ENCODE data around the gene FBXL14.
A peak's percentile ranks its signal among the peaks of the same experiment; 100 is the strongest.

Gene FBXL14

DNA sequence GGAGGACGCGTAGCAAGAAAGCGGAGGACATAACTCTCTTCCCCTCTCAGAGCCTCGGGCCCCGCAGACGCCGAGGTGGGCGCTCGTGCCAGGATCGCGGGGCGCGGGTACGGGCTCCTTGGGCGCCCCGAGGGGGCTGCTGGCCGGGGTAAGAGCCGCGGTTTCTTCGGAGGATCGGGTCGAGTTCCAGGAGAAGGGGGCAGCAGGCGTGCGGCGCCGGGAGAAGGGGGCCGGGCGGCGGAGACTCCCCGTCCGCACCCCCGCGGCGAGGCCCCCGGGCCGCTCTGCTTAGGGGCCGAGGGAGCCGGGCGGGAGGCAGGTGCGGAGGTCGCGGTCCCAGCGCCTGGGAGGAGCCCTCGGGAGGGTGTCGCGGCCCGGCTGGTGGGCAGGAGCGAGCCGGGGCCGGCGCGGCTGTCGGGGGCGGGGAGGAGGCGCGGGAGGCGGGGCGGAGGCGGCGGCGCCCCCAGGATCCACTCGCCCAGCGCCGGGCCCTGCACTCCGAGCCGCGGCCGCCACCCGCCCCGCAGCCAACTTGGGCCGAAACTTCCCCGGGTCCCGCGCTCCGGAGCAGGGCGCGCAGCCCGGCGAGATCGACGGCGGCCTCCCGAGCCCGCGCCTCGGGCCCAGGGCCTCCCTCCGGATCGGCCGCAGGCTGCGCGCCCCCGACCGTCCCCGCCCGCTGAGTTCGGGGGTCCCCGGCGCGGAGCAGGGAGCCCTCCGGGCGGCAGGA, 64.4 kb downstream of the FBXL14 start:
- H3K27ac ChIP-seq: peak overlapping the region; percentile 42; the same call in 1 of the 2 replicates
- TF ChIP-seq, protein P1, sequence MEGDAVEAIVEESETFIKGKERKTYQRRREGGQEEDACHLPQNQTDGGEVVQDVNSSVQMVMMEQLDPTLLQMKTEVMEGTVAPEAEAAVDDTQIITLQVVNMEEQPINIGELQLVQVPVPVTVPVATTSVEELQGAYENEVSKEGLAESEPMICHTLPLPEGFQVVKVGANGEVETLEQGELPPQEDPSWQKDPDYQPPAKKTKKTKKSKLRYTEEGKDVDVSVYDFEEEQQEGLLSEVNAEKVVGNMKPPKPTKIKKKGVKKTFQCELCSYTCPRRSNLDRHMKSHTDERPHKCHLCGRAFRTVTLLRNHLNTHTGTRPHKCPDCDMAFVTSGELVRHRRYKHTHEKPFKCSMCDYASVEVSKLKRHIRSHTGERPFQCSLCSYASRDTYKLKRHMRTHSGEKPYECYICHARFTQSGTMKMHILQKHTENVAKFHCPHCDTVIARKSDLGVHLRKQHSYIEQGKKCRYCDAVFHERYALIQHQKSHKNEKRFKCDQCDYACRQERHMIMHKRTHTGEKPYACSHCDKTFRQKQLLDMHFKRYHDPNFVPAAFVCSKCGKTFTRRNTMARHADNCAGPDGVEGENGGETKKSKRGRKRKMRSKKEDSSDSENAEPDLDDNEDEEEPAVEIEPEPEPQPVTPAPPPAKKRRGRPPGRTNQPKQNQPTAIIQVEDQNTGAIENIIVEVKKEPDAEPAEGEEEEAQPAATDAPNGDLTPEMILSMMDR (conservative IDR thresholded peaks at IDR 0.05): no peak

DNA sequence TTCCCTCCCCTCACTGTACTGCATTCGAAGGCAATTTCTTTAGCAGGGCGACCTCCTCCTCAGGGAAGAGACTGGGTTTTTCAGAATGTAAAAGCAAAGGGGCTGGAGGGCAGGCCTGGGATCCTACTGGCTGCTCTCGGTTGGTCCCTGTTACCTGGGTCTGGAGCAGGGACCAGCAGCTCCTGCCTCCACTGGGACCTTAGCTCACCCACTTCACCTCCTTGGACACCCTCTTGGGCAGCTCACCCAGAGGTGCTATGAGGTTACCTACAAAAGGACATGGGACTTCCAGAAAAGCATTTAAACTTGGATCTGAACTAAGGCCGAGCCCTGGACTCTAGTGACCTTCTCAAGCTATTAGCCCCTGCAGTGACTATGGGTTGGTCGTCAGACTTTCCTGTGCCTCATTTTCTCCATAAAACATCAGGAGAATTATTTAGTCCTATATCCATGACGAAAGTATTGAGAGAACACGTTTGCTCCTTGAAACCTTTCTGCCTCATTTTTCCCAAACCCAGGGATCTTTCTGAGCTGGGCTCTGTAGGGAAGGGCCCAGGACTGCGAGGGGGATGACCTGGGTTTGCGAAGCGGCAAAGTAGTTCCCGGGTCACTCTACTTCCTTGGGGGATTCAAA, 65.0 kb downstream of the FBXL14 start:
- H3K27ac ChIP-seq: no peak overlapping the region
- TF ChIP-seq, protein P1 (conservative IDR thresholded peaks at IDR 0.05): no peak

DNA sequence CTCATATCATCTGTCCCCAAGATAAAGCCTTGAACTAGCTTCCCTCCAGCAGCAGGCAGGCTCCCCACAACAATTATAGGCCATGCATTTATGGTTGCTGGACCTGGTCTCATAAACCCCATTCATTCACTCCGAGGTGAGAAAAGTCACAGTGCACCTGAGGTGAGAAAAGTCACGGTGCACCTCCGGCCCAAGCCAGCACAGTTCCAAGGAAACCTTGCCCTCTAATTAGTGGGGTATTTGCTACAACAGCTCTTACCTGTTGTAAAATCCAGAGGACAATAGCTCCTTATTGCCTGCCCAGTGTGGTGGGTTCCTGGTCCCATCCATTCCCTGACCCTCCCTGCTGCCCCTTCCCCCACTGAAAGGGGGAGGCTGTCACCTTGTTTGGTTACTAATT, 65.6 kb downstream of the FBXL14 start:
- no peak overlapping the region for H3K27ac ChIP-seq
- TF ChIP-seq, protein P1 (conservative IDR thresholded peaks at IDR 0.05): no peak

DNA sequence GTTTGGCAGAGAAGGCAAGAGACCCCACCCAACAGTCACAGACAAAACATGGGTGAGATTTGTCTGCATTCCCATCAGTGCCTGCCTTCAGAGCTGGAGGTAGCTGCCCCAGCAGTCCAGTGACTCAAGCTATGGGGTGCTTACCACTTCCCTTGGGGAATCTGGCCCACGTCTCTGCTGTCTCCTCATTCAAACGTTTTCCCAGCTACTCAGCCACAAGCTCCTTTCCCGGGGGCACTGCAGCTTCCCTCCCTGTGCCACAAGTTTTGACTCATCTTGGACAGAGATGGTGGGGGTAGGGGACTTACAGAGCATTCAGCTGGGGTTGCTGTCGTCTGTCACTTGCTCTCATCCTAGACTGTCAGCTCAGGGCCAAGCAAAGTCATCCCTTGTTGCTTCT, 66.6 kb downstream of the FBXL14 start:
- no peak overlapping the region for H3K27ac ChIP-seq
- TF ChIP-seq, protein P1 (conservative IDR thresholded peaks at IDR 0.05): no peak

DNA sequence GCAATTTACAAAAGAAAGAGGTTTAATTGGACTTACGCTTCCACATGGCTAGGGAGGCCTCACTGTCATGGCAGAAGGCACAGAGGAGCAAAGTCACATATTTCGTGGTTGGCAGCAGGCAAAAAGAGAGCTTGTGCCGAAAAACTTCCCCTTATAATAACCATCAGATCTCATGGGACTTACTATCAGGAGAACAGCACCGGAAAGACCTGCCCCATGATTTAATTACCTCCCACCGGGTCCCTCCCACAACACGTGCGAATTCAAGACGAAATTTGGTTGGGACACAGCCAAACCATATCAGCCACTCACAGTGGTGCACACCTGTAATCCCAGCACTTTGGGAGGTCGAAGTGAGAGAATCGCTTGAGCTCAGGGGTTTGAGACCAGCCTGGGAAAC, 68.5 kb downstream of the FBXL14 start:
- no peak overlapping the region for H3K27ac ChIP-seq
- TF ChIP-seq, protein P1 (conservative IDR thresholded peaks at IDR 0.05): no peak

DNA sequence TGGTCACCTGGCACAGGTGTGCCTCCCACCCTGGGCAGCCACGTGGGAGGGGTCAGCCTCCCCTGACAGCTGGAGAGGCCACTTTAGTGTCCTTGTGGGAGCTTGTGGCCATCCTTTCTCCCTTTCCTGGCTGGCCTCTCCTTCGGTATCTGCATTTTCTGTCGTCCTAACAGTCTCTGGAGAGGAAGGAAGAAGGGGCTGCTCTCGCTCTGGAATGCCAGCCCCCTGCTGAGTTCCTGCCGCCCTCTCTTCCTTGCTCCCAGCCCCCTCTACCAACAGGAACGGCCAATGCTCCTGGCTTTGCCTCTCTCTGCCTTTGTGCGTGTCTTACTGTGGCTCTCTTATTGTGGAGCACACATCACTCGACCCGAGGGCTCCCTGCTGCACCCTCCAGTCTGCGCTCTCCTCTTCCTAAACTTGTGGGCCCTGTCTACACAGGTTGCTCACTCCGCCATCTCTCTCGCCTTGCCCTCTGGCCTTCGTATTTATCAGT, 70.8 kb downstream of the FBXL14 start:
- H3K27ac ChIP-seq: no peak overlapping the region
- TF ChIP-seq, protein P1 (conservative IDR thresholded peaks at IDR 0.05): no peak

DNA sequence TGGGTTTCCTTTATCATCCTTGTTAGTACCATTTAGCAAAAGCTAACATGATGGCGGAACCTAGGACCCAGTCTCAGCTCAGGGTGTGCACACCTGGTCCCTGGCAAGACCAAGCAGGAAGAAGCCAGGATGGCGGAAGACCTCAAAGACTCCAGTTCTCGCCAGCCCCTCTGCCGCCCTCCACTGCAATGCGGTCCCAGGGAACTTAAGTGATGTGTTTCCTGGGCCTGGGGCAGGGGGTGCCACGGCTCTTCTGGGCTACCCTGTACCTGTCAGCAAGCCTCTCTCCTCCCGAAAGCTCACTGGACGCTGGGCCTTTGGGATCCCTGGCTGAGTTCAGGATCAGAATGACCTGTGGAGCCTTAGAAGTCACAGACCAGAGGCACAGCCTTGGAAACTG, 71.3 kb downstream of the FBXL14 start:
- TF ChIP-seq, protein P1 (conservative IDR thresholded peaks at IDR 0.05): no peak
- H3K27ac ChIP-seq: no peak overlapping the region
